T-helper 2 cell treated with Interferon-gamma antibody and Interleukin-4, amounts not matched to agents 5 μg/mL and 100 μg/mL, for 36 hours (primary cell): ENCODE data around the gene SIM1.

ENCODE experiments used
- DNase-seq: peaks from one replicate; pipeline ENCODE4 v3.0.0; 2021; ENCODE audit warnings: low spot score
- H3K27ac Mint-ChIP-seq: one replicate; pipeline ENCODE4 v1.8.0; 2021; ENCODE audit warnings: mild to moderate bottlenecking, mixed read lengths
- H3K27me3 Mint-ChIP-seq: one replicate; pipeline ENCODE4 v1.8.0; 2021; ENCODE audit warnings: low read depth, mixed read lengths
- H3K36me3 Mint-ChIP-seq: one replicate; pipeline ENCODE4 v1.8.0; 2021; ENCODE audit warnings: low read depth, mixed read lengths
- H3K4me1 Mint-ChIP-seq: one replicate; pipeline ENCODE4 v1.8.0; 2021; ENCODE audit warnings: low read depth, mixed read lengths
- H3K4me3 Mint-ChIP-seq: one replicate; pipeline ENCODE4 v1.8.0; 2022; ENCODE audit warnings: mild to moderate bottlenecking, moderate library complexity, mixed read lengths
- H3K9me3 Mint-ChIP-seq: one replicate; pipeline ENCODE4 v1.8.0; 2021; ENCODE audit warnings: mixed read lengths

SIM1 gene

GRCh38 chr6:100440935-100441334 lies 23.8 kb downstream of the SIM1 start:
- DNase-seq = no peak
- Mint-ChIP-seq H3K9me3 (no peaks in the 10 kb centered on the region), H3K36me3 (no peaks in the 10 kb centered on the region), H3K27me3 (peaks cover 56% of the 10 kb centered on the region), H3K27ac (no peak overlapping the region), H3K4me3 (no peak overlapping the region), H3K4me1 (no peaks in the 10 kb centered on the region)

- Mint-ChIP-seq H3K4me3 (no peak overlapping the region), H3K27me3 (peaks cover 35% of the 10 kb centered on the region)
Observed at GRCh38 chr6:100435299-100435698, 29.4 kb downstream of the SIM1 start.

DNA sequence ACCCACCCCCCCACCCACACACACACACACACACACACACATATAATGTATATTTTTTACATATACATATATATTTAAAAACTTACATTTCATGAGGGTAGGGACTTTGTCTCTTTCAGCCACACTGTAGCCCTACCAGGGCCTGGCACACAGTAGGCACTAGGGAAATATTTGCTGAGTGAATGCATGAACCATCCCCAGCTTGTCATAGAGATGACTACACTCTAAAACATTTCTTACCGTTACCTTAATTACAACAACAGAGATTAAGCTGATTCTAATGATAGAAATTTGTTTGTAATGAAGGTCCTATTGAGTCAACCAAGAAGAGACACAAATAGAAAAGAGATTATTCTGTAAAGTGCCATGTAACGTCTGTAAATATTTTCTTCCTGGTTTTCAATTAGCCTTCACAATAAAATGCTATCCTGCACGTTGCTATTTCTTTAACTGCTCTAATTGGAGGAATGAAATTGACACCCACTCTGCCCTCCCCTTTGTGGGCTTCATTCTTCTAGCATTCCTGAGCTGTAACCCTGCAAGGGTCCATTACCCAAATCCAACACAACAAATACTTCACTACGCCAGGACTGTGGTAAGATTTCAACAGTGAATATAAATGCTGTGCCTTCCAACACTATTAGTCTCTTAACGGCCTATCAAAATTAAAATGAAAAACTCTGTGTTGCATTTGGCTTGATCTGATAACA lies 30.8 kb downstream of the SIM1 start:
- Mint-ChIP-seq H3K4me3 (no peak overlapping the region), H3K36me3 (no peaks in the 10 kb centered on the region), H3K9me3 (no peaks in the 10 kb centered on the region), H3K27me3 (peaks cover 28% of the 10 kb centered on the region), H3K4me1 (no peaks in the 10 kb centered on the region), H3K27ac (no peak overlapping the region)
- no peak for DNase-seq

More at GRCh38 chr6:100435299-100435698, 29.4 kb downstream of the SIM1 start:
- H3K36me3 Mint-ChIP-seq = no peaks in the 10 kb centered on the region
- H3K9me3 Mint-ChIP-seq = no peaks in the 10 kb centered on the region
- DNase-seq = no peak
- H3K4me1 Mint-ChIP-seq = no peaks in the 10 kb centered on the region
- no peak overlapping the region for H3K27ac Mint-ChIP-seq

- H3K4me1 Mint-ChIP-seq = no peaks in the 10 kb centered on the region
- DNase-seq = no peak
- H3K27ac Mint-ChIP-seq = no peak overlapping the region
- no peaks in the 10 kb centered on the region for H3K9me3 Mint-ChIP-seq
- no peak overlapping the region for H3K4me3 Mint-ChIP-seq
- H3K36me3 Mint-ChIP-seq = no peaks in the 10 kb centered on the region
- H3K27me3 Mint-ChIP-seq = peaks cover 21% of the 10 kb centered on the region
Observed at GRCh38 chr6:100432136-100432535, 32.6 kb downstream of the SIM1 start.

- no peak for DNase-seq
- Mint-ChIP-seq H3K27ac (no peak overlapping the region), H3K36me3 (no peaks in the 10 kb centered on the region), H3K4me3 (no peak overlapping the region), H3K9me3 (no peaks in the 10 kb centered on the region), H3K4me1 (no peaks in the 10 kb centered on the region), H3K27me3 (peaks cover 25% of the 10 kb centered on the region)
Observed at GRCh38 chr6:100430962-100431361, 33.8 kb downstream of the SIM1 start.

DNA sequence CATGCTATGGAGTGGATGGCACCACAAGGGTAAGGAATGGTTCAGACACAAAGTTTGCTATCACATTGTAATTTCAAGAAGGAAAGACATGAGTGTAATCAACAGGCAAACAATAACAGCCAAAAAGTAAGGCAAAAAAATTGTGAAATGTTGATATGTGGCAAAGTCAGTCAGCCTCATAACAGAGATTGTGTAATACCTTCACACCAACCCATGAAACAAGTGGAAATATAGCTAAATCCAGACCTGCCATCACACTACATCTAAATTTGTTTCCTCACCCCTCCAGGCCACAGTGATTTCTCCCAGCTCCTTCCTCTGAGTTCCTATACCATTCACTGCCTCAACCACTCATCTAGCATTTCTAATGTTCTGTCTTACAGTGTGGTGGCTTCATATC lies 37.3 kb downstream of the SIM1 start:
- H3K9me3 Mint-ChIP-seq = no peaks in the 10 kb centered on the region
- no peak for DNase-seq
- no peaks in the 10 kb centered on the region for H3K36me3 Mint-ChIP-seq
- no peaks in the 10 kb centered on the region for H3K4me1 Mint-ChIP-seq
- no peak overlapping the region for H3K4me3 Mint-ChIP-seq
- no peak overlapping the region for H3K27ac Mint-ChIP-seq
- peaks cover 17% of the 10 kb centered on the region for H3K27me3 Mint-ChIP-seq

DNA sequence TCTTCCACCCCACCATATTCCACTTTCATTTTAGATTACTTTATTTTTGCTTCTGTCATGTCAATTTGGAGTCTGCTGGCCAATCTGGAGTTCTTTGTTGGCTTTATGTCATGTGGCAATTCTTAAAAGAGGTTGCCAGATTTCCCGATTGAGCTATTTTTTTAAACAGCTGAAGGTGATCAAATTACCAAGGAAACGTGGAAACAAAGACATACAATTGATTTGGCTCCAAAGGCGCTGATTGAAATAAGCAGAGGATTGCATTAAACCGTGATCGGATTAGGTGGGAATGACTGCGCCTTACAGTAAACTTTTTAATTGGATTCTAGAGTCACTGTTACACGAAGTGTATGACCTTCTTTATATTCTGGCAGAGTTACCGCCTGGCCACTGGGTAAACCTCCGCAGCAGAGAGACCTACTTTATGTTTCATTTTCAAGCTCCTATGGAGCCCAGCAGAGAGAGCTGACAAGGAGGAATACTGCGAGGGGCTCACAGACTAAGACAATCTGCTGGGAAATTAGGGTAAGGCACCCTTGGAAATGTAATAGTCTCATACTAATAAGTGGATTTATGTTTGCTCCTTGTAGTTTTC lies 37.9 kb downstream of the SIM1 start:
- Mint-ChIP-seq H3K4me3 (no peak overlapping the region), H3K27me3 (peaks cover 17% of the 10 kb centered on the region), H3K4me1 (no peaks in the 10 kb centered on the region), H3K27ac (no peak overlapping the region), H3K36me3 (no peaks in the 10 kb centered on the region), H3K9me3 (no peaks in the 10 kb centered on the region)
- DNase-seq = no peak

DNA sequence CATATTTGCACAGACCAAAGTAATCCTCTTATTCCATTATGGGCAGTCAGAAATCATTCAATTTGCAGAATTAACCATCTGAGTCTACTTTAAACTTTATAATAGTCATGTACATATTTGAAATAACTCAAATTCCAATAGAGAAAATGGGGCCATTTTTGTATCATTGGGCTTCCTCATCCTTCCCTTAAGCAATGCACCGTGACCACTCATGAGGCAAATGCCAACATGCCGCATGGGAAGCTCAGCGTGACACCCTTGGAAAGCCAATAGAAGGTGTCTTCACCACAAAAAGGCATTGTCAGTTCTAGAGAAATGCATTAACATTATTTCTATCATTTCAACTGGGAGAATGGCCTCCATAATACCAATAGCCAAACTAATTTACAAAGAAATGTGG lies 38.5 kb downstream of the SIM1 start:
- Mint-ChIP-seq H3K4me3 (no peak overlapping the region), H3K9me3 (no peaks in the 10 kb centered on the region), H3K27me3 (peaks cover 17% of the 10 kb centered on the region), H3K36me3 (no peaks in the 10 kb centered on the region), H3K27ac (no peak overlapping the region), H3K4me1 (no peaks in the 10 kb centered on the region)
- DNase-seq = no peak

DNA sequence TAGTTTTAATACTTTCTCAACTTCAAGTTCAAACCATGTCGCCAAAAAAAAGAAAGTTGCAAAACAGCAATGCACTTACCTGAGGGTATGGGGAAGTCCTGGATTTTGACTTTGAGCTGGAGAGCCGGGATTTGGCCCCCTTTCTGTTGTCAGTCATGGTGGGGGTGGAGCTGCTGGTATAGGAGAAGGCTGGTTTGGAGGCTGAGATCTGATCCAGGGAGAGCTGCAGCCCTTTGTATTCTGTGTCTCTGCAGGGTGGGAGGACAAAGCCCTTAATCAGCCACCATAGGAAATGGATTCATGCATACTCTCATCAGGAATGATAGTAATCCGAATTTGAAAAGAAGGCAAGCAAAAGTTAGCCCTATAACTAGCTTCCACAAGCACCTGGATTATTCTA lies 44.0 kb downstream of the SIM1 start:
- Mint-ChIP-seq H3K36me3 (no peaks in the 10 kb centered on the region), H3K4me3 (no peak overlapping the region)
- DNase-seq = no peak

DNA sequence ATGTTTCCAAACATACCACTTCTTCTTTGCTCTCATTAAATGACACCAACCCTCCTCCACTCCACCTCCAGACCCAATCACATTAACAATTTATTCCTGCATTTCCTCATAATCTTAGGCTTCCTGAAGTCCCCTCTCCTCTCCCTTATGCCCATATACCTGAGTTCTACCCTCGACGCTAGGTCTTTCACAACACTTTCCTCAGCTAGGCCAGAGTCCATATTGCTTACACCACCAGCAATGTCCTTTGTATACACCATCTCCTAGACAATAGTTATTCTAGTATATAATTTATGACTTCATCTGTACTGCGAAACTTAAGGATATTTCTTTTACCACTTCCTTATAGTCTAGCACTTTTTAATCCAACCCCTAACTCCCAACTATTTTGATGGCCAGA lies 47.7 kb downstream of the SIM1 start:
- peaks cover 12% of the 10 kb centered on the region for H3K27me3 Mint-ChIP-seq
- H3K4me1 Mint-ChIP-seq = no peaks in the 10 kb centered on the region
- H3K4me3 Mint-ChIP-seq = no peak overlapping the region
- H3K36me3 Mint-ChIP-seq = no peaks in the 10 kb centered on the region
- H3K27ac Mint-ChIP-seq = no peak overlapping the region
- H3K9me3 Mint-ChIP-seq = no peaks in the 10 kb centered on the region
- DNase-seq = no peak

More for the DNA sequence above, 44.0 kb downstream of the SIM1 start:
- H3K27ac Mint-ChIP-seq = no peak overlapping the region
- H3K4me1 Mint-ChIP-seq = no peaks in the 10 kb centered on the region
- peaks cover 10% of the 10 kb centered on the region for H3K27me3 Mint-ChIP-seq
- no peaks in the 10 kb centered on the region for H3K9me3 Mint-ChIP-seq

DNA sequence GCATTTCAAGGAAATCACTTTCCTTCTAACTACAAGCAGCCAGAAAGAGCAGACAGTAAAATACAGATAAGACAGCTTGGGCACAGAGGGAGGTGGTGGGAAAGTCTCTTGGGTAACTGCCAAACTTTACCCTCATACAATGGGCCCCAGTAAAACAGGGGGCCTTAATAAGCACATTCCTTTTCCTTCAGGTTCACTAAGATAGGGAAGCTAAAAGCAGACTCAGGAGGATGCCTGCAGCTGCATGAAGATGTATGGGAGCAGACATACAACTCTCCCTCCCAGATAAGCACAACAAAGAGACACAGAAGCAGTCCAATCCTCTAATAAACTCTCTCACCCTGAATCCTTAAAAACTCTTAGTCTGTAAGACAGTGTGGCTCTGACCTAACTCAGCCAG lies 49.0 kb downstream of the SIM1 start:
- Mint-ChIP-seq H3K36me3 (no peaks in the 10 kb centered on the region), H3K27ac (no peak overlapping the region), H3K4me1 (no peaks in the 10 kb centered on the region), H3K9me3 (no peaks in the 10 kb centered on the region), H3K27me3 (peaks cover 12% of the 10 kb centered on the region), H3K4me3 (no peak overlapping the region)
- DNase-seq = no peak

DNA sequence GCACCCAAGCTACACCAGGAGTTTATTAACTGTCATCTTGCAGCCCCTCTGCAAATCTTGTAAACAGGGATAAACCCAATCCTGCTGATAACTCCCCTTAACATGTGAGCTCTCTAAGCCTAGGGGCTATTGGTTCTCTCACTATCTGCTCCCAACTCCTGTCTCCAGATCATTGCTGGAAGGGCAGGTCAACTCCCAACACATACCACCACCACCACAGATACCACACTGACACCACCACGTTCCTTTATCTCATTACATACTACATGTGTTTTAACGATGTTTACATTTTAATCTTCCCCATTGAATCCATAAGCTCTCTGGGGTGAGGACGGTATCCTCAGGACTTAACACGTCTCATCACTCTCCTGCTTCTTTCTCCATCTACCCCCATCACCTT lies 51.8 kb downstream of the SIM1 start:
- Mint-ChIP-seq H3K36me3 (no peaks in the 10 kb centered on the region), H3K27me3 (peaks cover 19% of the 10 kb centered on the region), H3K4me1 (no peaks in the 10 kb centered on the region), H3K27ac (no peak overlapping the region), H3K9me3 (no peaks in the 10 kb centered on the region), H3K4me3 (no peak overlapping the region)
- DNase-seq = no peak

DNA sequence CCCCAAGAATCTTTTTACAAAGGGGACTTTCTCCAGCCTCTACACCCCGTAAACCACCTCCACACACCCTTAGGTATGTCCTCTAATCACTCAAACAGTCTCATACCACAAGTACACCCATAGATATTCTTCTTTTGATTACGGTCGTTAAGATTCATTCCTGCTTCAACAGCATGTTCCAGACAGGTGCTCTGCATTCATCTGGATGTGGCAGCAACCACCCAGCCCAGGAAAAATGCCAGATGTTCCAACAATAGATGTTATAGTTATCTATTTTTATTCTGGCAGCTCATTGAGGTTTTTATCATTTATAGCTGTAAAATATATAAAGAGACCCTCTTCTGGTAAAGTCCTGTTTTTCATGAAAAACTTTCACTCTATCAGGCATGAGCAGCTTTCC lies 60.7 kb downstream of the SIM1 start:
- Mint-ChIP-seq H3K4me3 (no peak overlapping the region), H3K9me3 (no peaks in the 10 kb centered on the region), H3K27me3 (peaks cover 20% of the 10 kb centered on the region), H3K4me1 (no peaks in the 10 kb centered on the region), H3K36me3 (no peaks in the 10 kb centered on the region), H3K27ac (no peak overlapping the region)
- no peak for DNase-seq

- Mint-ChIP-seq H3K27me3 (peaks cover 8% of the 10 kb centered on the region), H3K4me1 (no peaks in the 10 kb centered on the region), H3K27ac (no peak overlapping the region), H3K4me3 (no peak overlapping the region), H3K9me3 (no peaks in the 10 kb centered on the region), H3K36me3 (no peaks in the 10 kb centered on the region)
- no peak for DNase-seq
Observed at GRCh38 chr6:100393493-100393892, 71.2 kb downstream of the SIM1 start.

DNA sequence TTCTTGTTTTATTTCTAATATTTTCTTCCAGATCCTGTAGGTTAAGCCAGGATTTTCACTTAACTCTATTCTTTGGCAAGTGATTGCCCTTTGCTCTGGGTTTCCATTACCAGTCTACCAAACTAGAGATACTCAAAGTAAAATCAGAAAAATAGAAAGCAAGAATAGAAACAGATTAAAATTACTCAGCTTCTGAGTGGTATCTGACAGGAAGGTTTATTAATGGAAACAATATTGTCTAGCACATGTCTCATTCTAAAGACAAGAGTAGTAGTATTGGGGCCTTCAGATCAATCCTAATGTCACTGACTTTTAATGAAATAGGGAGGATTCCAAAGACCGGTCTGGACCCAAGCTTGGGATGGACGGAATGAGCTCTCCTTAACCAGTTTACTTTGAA lies 72.3 kb downstream of the SIM1 start:
- no peaks in the 10 kb centered on the region for H3K9me3 Mint-ChIP-seq
- no peak for DNase-seq
- H3K27me3 Mint-ChIP-seq = peaks cover 7% of the 10 kb centered on the region
- H3K4me3 Mint-ChIP-seq = no peak overlapping the region
- no peak overlapping the region for H3K27ac Mint-ChIP-seq
- H3K36me3 Mint-ChIP-seq = no peaks in the 10 kb centered on the region
- H3K4me1 Mint-ChIP-seq = no peaks in the 10 kb centered on the region
